WERI-Rb-1 (cell line): ENCODE data around the gene TGM3.
"Not testable (repeated sequence)": the region's sequence is repeated elsewhere in the genome, so short reads cannot be mapped to it uniquely, and the experiment has no call there.

Source experiments
- DNase-seq: peaks from one replicate; pipeline ENCODE4 v3.0.0-alpha.2; 2020
- H3K27ac ChIP-seq: fragments of 250-450 bp; sonication (Bioruptor Pico); 2 replicates; pipeline ENCODE4 v1.5.1; 2020; ENCODE audit warnings: mild to moderate bottlenecking, moderate library complexity
- H3K27me3 ChIP-seq: fragments of 250-450 bp; sonication (Bioruptor Pico); 2 replicates; pipeline ENCODE4 v1.5.1; 2021; ENCODE audit warnings: mild to moderate bottlenecking, low read depth, moderate library complexity; ENCODE audit not compliant: insufficient read depth, severe bottlenecking
- H3K36me3 ChIP-seq: fragments of 250-450 bp; sonication (Bioruptor Pico); 2 replicates; pipeline ENCODE4 v1.5.1; 2020; ENCODE audit warnings: mild to moderate bottlenecking, moderate library complexity
- H3K4me3 ChIP-seq: 2 replicates; pipeline ENCODE4 v1.5.1; 2011; ENCODE audit warnings: low read depth, mild to moderate bottlenecking, control low read depth, low read length
- H3K9me3 ChIP-seq: fragments of 250-450 bp; sonication (Bioruptor Pico); 2 replicates; pipeline ENCODE4 v1.5.1; 2021; ENCODE audit warnings: mild to moderate bottlenecking, moderate library complexity; ENCODE audit not compliant: severe bottlenecking
- CTCF ChIP-seq: IDR thresholded peaks from 2 replicates; pipeline ENCODE4 v1.5.1; 2011; ENCODE audit warnings: low read depth, mild to moderate bottlenecking, control low read depth, inconsistent platforms, low read length

Gene TGM3

GRCh38 chr20:2261629-2262028 lies 34.2 kb upstream of the TGM3 start:
- TF ChIP-seq CTCF, result no peak
- Histone ChIP-seq H3K27me3 (peaks cover 3% of the 10 kb centered on the region), H3K4me3 (no peak overlapping the region), H3K36me3 (no peaks in the 10 kb centered on the region), H3K9me3 (no peaks in the 10 kb centered on the region), H3K27ac (no peak overlapping the region)
- no peak for DNase-seq

GRCh38 chr20:2264118-2264517 lies 31.7 kb upstream of the TGM3 start:
- DNase-seq, result no peak
- H3K4me3 ChIP-seq, result no peak overlapping the region
- no peaks in the 10 kb centered on the region for H3K27me3 ChIP-seq
- no peak for TF ChIP-seq CTCF
- H3K27ac ChIP-seq, result no peak overlapping the region
- no peaks in the 10 kb centered on the region for H3K9me3 ChIP-seq
- no peaks in the 10 kb centered on the region for H3K36me3 ChIP-seq

GRCh38 chr20:2264621-2265374 lies 31.0 kb upstream of the TGM3 start:
- H3K4me3 ChIP-seq, H3K27ac ChIP-seq, H3K36me3 ChIP-seq, H3K9me3 ChIP-seq, H3K27me3 ChIP-seq: not testable (repeated sequence)
- DNase-seq, result peak; percentile 70

GRCh38 chr20:2273634-2274302 lies 22.0 kb upstream of the TGM3 start:
- H3K36me3 ChIP-seq, result no peaks in the 10 kb centered on the region
- no peak for TF ChIP-seq CTCF
- no peaks in the 10 kb centered on the region for H3K9me3 ChIP-seq
- DNase-seq, result peak; percentile 55
- H3K27me3 ChIP-seq, result peaks cover 61% of the 10 kb centered on the region
- H3K27ac ChIP-seq, result no peak overlapping the region
- H3K4me3 ChIP-seq, result no peak overlapping the region

- H3K27me3 ChIP-seq, result peaks cover 82% of the 10 kb centered on the region
- no peak for TF ChIP-seq CTCF
- no peak overlapping the region for H3K4me3 ChIP-seq
- peaks cover 2% of the 10 kb centered on the region for H3K9me3 ChIP-seq
- H3K36me3 ChIP-seq, result no peaks in the 10 kb centered on the region
- H3K27ac ChIP-seq, result no peak overlapping the region
- DNase-seq, result no peak
Measured at GRCh38 chr20:2276015-2276414, 19.8 kb upstream of the TGM3 start.

- H3K27me3 ChIP-seq, result peaks cover 78% of the 10 kb centered on the region
- H3K27ac ChIP-seq, result no peak overlapping the region
- no peaks in the 10 kb centered on the region for H3K36me3 ChIP-seq
- H3K4me3 ChIP-seq, result no peak overlapping the region
- DNase-seq, result no peak
- TF ChIP-seq CTCF, result no peak
- H3K9me3 ChIP-seq, result peaks cover 2% of the 10 kb centered on the region
Measured at GRCh38 chr20:2279253-2279779, 16.5 kb upstream of the TGM3 start.
